Kidney epithelial cell (primary cell): ENCODE measurements around the gene FAM210A. TPM values are rescaled to one million over a fixed set of nuclear protein-coding genes. Genes with fewer than 3 reads are reported as not detected.

Source experiments
- DNase-seq: peaks from one replicate; pipeline ENCODE4 v3.0.0-alpha.2; 2010; ENCODE audit warnings: low read depth
- H3K27me3 ChIP-seq: 2 replicates; pipeline ENCODE4 v1.6.0; 2011; ENCODE audit warnings: low read length; ENCODE audit not compliant: control insufficient read depth, insufficient read depth
- H3K36me3 ChIP-seq: 2 replicates; pipeline ENCODE4 v1.5.1; 2011; ENCODE audit warnings: low read length; ENCODE audit not compliant: control insufficient read depth, insufficient read depth
- H3K4me3 ChIP-seq: 2 replicates; pipeline ENCODE4 v1.5.1; 2011; ENCODE audit warnings: low read depth, mild to moderate bottlenecking, control low read depth, low read length
- total RNA-seq: library from RNA; depleted of rRNA; stranded (reverse); fragments of >200 nt; gene quantifications from 2 replicates; pipeline ENCODE4 v1.2.3, GENCODE V29; 2015
- TF ChIP-seq, protein P1 (sequence below): IDR thresholded peaks from 2 replicates; pipeline ENCODE4 v1.5.1; 2011; ENCODE audit warnings: mild to moderate bottlenecking, moderate library complexity, low read length, control low read depth, inconsistent platforms; ENCODE audit not compliant: insufficient read depth, poor library complexity, severe bottlenecking

FAM210A gene
- total RNA-seq, 1 donor from 2014 or later = 13.6 TPM

DNA sequence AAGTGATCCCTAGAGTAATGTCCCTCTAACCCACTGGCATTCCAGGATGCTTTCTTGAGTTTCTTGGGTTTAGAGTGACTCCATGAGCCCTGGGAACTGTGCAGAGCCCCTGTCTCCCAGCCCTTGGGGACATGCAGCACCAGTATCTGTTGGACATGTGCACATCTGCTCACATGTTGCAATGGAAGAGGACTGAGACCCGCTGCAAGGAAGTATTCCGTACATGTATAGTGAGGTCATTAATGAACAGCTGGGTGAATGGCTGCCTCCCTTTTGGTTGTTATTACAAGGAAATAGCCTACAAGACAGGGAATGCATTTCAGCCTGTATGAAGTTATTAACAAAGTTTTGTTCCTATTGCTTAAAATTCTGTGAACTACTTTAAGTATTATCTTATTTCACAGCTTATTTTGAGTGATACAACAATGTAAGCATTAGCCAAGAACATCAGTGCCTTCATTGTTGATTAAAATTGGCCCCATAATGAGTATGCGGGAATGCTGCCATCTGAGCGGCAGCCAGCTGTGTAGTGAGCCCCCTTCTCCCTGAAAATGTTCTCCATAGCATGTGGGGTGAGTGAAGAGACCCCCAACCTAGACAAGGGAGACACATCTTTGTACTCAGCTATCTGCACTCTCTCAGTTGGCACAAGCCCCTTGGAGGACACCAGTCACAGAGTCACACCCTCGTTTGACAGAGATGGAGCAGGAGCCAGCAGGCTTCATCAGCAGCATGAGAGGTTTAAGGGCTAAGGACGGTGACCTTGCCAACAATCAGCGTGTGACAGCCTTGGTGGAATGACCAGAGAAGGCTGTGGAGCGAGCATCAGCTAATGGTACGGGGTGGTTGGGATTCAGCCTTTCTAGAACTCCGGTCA is 87.4 kb downstream of the FAM210A start:
- H3K4me3 ChIP-seq = no peak overlapping the region
- no peaks in the 10 kb centered on the region for H3K36me3 ChIP-seq
- H3K27me3 ChIP-seq = peaks cover 7% of the 10 kb centered on the region
- TF ChIP-seq, protein P1, sequence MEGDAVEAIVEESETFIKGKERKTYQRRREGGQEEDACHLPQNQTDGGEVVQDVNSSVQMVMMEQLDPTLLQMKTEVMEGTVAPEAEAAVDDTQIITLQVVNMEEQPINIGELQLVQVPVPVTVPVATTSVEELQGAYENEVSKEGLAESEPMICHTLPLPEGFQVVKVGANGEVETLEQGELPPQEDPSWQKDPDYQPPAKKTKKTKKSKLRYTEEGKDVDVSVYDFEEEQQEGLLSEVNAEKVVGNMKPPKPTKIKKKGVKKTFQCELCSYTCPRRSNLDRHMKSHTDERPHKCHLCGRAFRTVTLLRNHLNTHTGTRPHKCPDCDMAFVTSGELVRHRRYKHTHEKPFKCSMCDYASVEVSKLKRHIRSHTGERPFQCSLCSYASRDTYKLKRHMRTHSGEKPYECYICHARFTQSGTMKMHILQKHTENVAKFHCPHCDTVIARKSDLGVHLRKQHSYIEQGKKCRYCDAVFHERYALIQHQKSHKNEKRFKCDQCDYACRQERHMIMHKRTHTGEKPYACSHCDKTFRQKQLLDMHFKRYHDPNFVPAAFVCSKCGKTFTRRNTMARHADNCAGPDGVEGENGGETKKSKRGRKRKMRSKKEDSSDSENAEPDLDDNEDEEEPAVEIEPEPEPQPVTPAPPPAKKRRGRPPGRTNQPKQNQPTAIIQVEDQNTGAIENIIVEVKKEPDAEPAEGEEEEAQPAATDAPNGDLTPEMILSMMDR = no peak
- no peak for DNase-seq

DNA sequence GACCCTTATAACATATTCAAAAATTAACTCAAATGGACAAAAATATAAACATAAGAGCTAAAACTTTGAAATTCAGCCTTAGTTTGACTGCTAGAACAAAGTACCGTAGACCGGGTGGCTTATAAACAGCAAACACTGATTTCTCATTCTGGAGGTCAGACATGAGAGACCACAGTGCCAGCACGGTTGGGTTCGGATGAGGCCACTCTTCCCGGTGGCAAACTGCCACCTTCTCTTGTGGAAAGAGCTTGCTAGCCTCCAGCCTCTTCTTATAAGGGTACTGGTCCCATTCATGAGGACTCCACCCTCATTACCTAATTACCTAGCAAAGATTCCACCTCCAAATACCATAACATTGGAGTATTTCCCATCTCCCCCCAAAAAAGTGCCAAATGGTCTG is 91.3 kb downstream of the FAM210A start:
- no peaks in the 10 kb centered on the region for H3K27me3 ChIP-seq
- no peak overlapping the region for H3K4me3 ChIP-seq
- DNase-seq = no peak
- H3K36me3 ChIP-seq = no peaks in the 10 kb centered on the region
- TF ChIP-seq, protein P1 = no peak

DNA sequence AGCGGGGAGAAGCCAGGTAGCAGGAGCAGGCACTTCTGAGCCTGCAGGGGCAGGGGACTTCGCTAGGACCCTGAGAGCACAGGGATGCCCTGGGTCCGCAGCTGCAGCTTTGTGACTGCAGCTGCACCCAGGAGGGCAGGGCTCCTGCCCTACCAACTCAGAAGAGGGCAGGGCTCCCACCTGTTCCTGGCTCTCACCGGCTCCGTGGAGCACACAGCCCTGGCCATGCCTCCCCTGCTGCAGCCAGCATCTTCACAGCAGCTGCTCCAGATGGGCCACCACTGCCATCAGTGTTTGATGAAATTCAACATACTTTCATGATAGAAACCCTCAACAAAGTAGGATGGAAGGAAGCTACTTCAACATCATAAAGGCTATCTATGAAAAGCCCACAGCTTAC is 92.7 kb downstream of the FAM210A start:
- Histone ChIP-seq H3K36me3 (no peaks in the 10 kb centered on the region), H3K27me3 (no peaks in the 10 kb centered on the region), H3K4me3 (no peak overlapping the region)
- TF ChIP-seq, protein P1 = no peak
- no peak for DNase-seq

DNA sequence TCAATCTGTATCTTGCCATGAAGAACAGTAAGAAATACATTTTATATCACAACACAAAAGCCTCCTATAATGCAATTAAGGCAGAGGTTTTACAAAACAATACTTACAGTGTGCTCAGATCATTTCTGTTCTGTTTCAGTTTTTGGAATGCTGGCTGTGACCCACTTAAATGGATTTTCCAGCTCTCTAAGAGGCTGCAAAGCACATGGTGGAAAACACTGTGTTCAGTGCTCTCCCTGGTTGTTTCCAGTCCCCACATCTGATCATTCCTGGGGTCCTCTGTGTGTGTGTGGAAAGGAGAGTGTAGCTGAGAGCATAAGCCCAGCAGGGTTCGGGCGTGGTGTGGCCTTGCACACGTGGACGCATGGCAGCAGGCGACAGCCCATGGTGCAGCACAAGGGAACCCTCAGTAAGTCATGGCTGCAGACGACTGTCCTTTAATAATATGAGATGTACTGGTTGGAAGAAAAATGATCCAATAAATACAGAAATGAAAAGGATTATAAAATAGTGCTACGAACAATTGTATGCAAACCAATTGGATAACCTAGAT is 95.6 kb downstream of the FAM210A start:
- Histone ChIP-seq H3K27me3 (no peaks in the 10 kb centered on the region), H3K4me3 (no peak overlapping the region), H3K36me3 (no peaks in the 10 kb centered on the region)
- no peak for DNase-seq
- TF ChIP-seq, protein P1 = no peak

DNA sequence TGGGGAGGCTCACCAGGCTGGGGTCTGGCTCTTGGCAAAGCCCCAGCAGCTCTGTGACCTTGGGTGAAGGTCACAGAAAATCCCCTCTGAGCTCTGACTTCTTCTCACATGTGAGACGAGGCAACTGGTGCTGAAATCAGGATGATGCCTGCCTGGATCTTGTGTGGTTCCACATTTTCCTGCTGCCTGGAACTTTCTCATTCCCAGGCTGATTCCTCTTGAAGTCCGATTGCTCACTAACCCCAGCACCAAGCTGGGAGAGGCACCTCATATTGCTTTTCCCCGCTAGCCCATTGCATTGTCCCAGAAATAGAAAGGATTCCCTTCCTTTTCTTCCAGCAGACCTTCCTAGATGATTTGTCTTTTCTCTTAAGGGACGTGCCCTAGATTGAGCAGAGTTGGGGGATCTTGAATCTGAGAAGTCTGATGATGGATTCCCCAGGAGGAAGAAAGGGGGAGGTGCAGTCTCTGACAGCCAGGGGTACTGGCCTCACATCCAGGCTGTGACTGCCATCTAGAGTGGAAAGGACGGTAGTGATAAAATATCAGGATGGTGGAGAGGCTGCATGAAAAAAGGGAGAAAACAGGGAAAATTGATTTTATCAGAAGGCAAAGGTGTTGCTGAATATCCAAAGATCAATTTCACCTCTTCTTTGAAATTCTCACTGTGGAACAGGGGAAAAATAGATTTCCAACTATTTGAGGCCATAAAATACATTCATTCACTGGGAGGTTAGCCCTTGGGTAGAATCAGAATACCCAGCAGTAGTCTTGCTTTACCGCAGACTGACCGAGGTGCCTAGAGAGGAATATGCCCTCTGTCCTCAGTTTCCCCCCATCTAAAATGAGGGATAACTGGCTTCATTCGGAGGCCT is 96.3 kb downstream of the FAM210A start:
- H3K27me3 ChIP-seq = peaks cover 2% of the 10 kb centered on the region
- H3K36me3 ChIP-seq = no peaks in the 10 kb centered on the region
- TF ChIP-seq, protein P1 = peak; percentile 76
- H3K4me3 ChIP-seq = no peak overlapping the region
- DNase-seq = no peak
